Body of pancreas (tissue), 4 donors: ENCODE data around the gene GALNT5. TPM values are rescaled to one million over a fixed set of nuclear protein-coding genes. Genes with fewer than 3 reads are reported as not detected.

Experiments
- ATAC-seq: fragments of 150-250 bp; one replicate; pipeline ENCODE4 v1.9.1; 2016
- DNase-seq, 4 donors: peaks; one replicate each; pipeline ENCODE4 v3.0.0-alpha.2; 2019
- H3K27ac ChIP-seq, 4 donors: fragments of 200-600 bp; sonication (generic); 1 replicate in 3 of 4; 2 replicates in 1 of 4; pipeline versions ENCODE4 v1.5.1 to v1.6.1; 2016 to 2019; ENCODE audit warnings: mild to moderate bottlenecking in 1 of 4, mixed read lengths in 1 of 4, moderate library complexity in 1 of 4
- H3K27me3 ChIP-seq, 2 donors: fragments of 200-600 bp; sonication (generic); one replicate each; pipeline ENCODE4 v1.6.0; 2016; ENCODE audit warnings: mild to moderate bottlenecking in 1 of 2
- H3K36me3 ChIP-seq, 2 donors: fragments of 200-600 bp; sonication (generic); replicated peaks in 1 of 2; 2 replicates each; pipeline ENCODE4 v1.5.1; 2016; ENCODE audit warnings: low read depth in 2 of 2; ENCODE audit not compliant: insufficient read depth in 1 of 2
- H3K4me1 ChIP-seq: fragments of 200-600 bp; sonication (generic); one replicate; pipeline ENCODE4 v1.6.0; 2016
- H3K4me3 ChIP-seq, 2 donors: fragments of 200-600 bp; sonication (generic); 1 replicate in 1 of 2; 2 replicates in 1 of 2; pipeline ENCODE4 v1.5.1; 2016 to 2019
- H3K9me3 ChIP-seq, 3 donors: fragments of 200-600 bp; sonication (generic); 1 replicate in 2 of 3; 2 replicates in 1 of 3; pipeline ENCODE4 v1.5.1; 2016
- CTCF ChIP-seq, 7 experiments: fragments of 450-650 bp in 4 of 7; fragments of 200-600 bp in 3 of 7; sonication (generic) in 3 of 7; IDR thresholded peaks; one replicate each; pipeline ENCODE4 v1.5.1; 2016 to 2019; ENCODE audit warnings: antibody characterized with exemption in 7 of 7
- POLR2A ChIP-seq, 3 donors: fragments of 450-650 bp; IDR thresholded peaks; one replicate each; pipeline ENCODE4 v1.6.1; 2016; ENCODE audit warnings: antibody characterized with exemption in 3 of 3, mild to moderate bottlenecking in 2 of 3
- WGBS, 2 donors: methylation state at CpG; one replicate each; pipeline ENCODE4 v1.1.5; 2017; 5-methylcytosine and 5-hydroxymethylcytosine counted together
- intact Hi-C: fragments of 100-400 bp; cut with DNase I; formaldehyde crosslinking; loops from one replicate; pipeline ENCODE4 v1.15.1; 2023
- total RNA-seq, 2 donors: library from RNA; depleted of rRNA; stranded (reverse); fragments of >200 nt; gene quantifications; one replicate each; pipeline ENCODE4 v1.1.0, GENCODE V29; 2016

The GALNT5 gene
- total RNA-seq, 2 donors from 2014 or later = 3.1 TPM; not detected in 1

DNA sequence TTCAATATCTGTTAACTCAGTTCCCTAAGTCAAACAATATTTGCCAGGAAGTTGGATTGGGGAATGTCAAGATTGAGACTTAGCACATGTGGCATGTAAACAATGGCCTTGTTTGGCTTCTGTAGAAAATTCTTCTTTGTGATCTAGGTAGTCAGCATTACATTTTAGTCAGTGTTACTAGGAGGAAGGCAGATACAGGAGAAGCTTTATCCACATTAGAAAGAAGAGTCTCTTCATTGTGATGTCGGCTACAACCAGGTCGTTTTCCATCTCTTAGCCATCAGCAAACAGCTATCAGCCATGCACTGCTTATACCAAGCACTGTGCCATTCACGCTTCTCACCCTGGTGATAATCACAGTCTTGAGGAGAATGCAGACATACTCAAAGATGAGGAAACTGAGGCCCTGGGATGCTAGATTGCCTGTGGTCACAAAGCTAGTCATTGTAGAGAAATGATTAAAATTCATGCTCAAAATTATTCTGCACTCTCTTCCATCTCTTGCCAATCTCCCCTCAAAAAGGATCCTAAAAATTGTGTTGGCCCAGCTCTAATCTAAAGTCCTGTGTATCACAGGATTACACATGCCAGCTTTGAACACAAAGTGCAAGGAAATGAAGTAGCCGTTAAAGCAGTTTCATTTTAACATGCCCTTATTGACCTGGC is 3.2 kb downstream of the GALNT5 start:
- no peak overlapping the region for H3K4me3 ChIP-seq
- no peaks in the 10 kb centered on the region for H3K4me1 ChIP-seq
- no peaks in the 10 kb centered on the region for H3K27me3 ChIP-seq
- H3K36me3 ChIP-seq = no peaks in the 10 kb centered on the region
- ATAC-seq (no peak), DNase-seq (no peak)
- WGBS, 2 donors = 66 to 70% methylated on average over 4 of the region's 4 CpGs
- H3K9me3 ChIP-seq = no peaks in the 10 kb centered on the region
- intact Hi-C loops = no loop called here
- H3K27ac ChIP-seq = no peak overlapping the region
- TF ChIP-seq POLR2A (IDR thresholded peaks at IDR 0.05) (no peak), CTCF (IDR thresholded peaks at IDR 0.05) (no peak)

GRCh38 chr2:157261199-157261782 is 3.8 kb downstream of the GALNT5 start:
- Histone ChIP-seq H3K36me3 (no peaks in the 10 kb centered on the region), H3K4me1 (no peaks in the 10 kb centered on the region), H3K4me3 (no peak overlapping the region), H3K27ac (no peak overlapping the region), H3K9me3 (no peaks in the 10 kb centered on the region), H3K27me3 (no peaks in the 10 kb centered on the region)
- intact Hi-C loops = no loop called here
- ATAC-seq (no peak), DNase-seq (peak in 1 of 4 donors; percentile 16)
- WGBS, 2 donors = 60 to 74% methylated on average over 6 of the region's 6 CpGs
- TF ChIP-seq CTCF (IDR thresholded peaks at IDR 0.05) = no peak
- TF ChIP-seq POLR2A (IDR thresholded peaks at IDR 0.05) = no peak

DNA sequence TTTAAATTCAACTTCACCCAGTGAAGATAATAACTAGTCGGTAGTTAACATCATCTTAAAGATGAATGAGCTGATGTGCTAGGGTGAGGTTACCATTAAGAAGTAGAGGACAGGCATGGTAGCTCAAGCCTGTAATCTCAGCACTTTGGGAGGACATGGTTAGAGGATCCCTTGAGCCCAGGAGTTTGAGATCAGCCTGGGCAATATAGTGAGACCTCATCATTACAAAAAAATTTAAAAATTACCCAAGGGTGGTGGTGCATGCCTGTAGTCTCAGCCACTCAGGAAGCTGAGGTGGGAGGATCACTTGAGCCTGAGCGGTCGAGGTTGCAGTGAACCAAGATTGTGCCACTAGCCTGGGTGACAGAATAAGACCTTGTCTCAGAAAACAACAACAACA is 4.7 kb downstream of the GALNT5 start:
- no peak overlapping the region for H3K4me3 ChIP-seq
- DNase-seq (no peak), ATAC-seq (no peak)
- intact Hi-C loops = no loop called here
- TF ChIP-seq POLR2A (IDR thresholded peaks at IDR 0.05) = no peak
- 83 to 90% methylated on average over 3 of the region's 3 CpGs for WGBS, 2 donors
- H3K9me3 ChIP-seq = no peaks in the 10 kb centered on the region
- no peak overlapping the region for H3K27ac ChIP-seq
- H3K27me3 ChIP-seq = no peaks in the 10 kb centered on the region
- H3K36me3 ChIP-seq = no peaks in the 10 kb centered on the region
- H3K4me1 ChIP-seq = no peaks in the 10 kb centered on the region

GRCh38 chr2:157264099-157264498 is 6.6 kb downstream of the GALNT5 start:
- intact Hi-C loops = no loop called here
- DNase-seq = no peak
- no peaks in the 10 kb centered on the region for H3K27me3 ChIP-seq
- H3K36me3 ChIP-seq = no peaks in the 10 kb centered on the region
- H3K4me3 ChIP-seq = no peak overlapping the region
- WGBS, 2 donors = 64 to 65% methylated on average over 3 of the region's 3 CpGs
- no peaks in the 10 kb centered on the region for H3K4me1 ChIP-seq
- no peak for TF ChIP-seq POLR2A (IDR thresholded peaks at IDR 0.05)
- no peak for TF ChIP-seq CTCF (IDR thresholded peaks at IDR 0.05)
- H3K27ac ChIP-seq = no peak overlapping the region
- H3K9me3 ChIP-seq = no peaks in the 10 kb centered on the region
- ATAC-seq = no peak

GRCh38 chr2:157265825-157266224 is 8.3 kb downstream of the GALNT5 start:
- WGBS, 2 donors = 80 to 83% methylated on average over 4 of the region's 4 CpGs
- H3K36me3 ChIP-seq = no peaks in the 10 kb centered on the region
- H3K27me3 ChIP-seq = no peaks in the 10 kb centered on the region
- H3K4me3 ChIP-seq = no peak overlapping the region
- no peak overlapping the region for H3K27ac ChIP-seq
- DNase-seq = no peak
- no peak for TF ChIP-seq POLR2A (IDR thresholded peaks at IDR 0.05)
- no peak for TF ChIP-seq CTCF (IDR thresholded peaks at IDR 0.05)
- no peaks in the 10 kb centered on the region for H3K9me3 ChIP-seq
- ATAC-seq = no peak
- H3K4me1 ChIP-seq = no peaks in the 10 kb centered on the region
- intact Hi-C loops = no loop called here
